Measurements from ENCODE around the gene RB1.

RB1 gene

DNA sequence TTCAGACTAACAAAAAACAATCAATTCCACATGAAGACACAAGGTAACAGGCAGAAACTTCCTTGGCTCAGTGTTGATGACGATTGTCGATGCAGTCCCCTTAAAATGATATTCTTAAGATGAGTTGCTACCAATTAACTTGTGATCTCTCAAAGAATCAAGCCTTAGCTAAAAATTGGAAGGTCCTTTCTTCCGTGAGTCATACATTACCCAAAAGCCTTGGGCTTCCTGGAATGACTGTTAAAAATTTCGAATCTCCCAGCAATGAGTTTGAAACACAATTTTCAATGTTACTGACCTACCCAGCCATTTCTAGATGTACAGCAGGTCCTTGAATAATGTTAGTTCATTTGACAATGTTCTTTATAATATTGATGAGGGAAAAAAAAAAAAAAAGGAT lies 28.0 kb upstream of the RB1 start:
- TF ChIP-seq, protein P1, sequence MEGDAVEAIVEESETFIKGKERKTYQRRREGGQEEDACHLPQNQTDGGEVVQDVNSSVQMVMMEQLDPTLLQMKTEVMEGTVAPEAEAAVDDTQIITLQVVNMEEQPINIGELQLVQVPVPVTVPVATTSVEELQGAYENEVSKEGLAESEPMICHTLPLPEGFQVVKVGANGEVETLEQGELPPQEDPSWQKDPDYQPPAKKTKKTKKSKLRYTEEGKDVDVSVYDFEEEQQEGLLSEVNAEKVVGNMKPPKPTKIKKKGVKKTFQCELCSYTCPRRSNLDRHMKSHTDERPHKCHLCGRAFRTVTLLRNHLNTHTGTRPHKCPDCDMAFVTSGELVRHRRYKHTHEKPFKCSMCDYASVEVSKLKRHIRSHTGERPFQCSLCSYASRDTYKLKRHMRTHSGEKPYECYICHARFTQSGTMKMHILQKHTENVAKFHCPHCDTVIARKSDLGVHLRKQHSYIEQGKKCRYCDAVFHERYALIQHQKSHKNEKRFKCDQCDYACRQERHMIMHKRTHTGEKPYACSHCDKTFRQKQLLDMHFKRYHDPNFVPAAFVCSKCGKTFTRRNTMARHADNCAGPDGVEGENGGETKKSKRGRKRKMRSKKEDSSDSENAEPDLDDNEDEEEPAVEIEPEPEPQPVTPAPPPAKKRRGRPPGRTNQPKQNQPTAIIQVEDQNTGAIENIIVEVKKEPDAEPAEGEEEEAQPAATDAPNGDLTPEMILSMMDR (conservative IDR thresholded peaks at IDR 0.05): no peak
- H3K27ac ChIP-seq: no peak overlapping the region

DNA sequence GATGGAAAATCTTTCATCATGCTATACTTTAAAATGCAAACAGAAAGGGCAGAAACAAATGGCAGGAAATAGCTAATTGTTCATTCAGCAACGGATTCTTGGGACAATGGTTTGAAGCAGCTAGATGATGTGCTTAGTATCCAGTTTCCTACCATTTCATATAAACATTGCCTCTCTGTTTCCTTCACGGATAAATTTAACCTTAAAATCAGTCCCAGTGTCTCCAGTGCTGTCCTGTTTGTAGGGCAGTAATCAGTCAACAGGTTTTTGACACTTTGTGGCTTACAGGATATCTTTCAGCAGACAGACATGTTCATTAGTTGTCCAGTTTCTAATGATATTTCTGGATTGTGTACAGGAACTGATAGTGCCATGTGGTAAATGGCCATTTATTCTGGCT lies 24.7 kb upstream of the RB1 start:
- TF ChIP-seq, protein P1 (conservative IDR thresholded peaks at IDR 0.05): no peak
- no peak overlapping the region for H3K27ac ChIP-seq

DNA sequence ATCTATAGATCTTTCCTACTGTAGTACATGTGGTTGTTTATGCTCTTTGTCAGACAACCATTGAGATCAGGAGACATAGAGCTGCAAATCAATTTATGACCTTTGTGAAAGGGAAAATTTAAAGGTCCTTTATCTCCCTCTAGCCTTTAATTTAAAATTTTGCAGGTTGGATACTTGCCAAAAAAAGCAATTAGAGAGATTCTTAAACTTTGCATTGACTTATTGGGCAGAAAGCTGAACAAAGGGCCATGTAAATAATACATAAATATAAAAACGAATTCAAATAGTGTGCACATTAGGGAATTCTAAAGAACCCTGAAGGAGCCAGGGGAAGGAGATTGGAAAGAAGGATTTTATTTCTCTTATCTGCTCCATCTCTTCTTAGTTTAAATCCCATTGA lies 22.0 kb upstream of the RB1 start:
- H3K27ac ChIP-seq: no peak overlapping the region
- TF ChIP-seq, protein P1 (conservative IDR thresholded peaks at IDR 0.05): no peak

DNA sequence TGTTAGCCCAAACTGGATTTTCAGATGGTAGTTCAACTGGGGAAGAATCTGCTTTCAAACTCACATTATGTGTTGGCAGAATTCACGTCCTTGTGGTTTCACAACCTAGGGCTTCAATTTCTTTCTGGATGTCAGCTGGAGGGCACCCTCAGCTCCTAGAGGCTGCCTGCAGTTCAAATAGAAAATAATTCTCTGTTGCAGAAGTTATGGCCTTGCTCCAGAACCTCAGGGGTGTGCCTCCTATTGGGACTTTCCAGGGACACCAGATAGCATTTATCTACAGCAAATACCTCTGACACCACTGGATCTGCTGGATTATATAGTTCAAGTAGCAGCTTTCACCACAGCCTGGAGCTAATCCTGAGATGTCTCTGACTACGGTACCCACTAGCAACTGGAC lies 11.8 kb upstream of the RB1 start:
- TF ChIP-seq, protein P1 (conservative IDR thresholded peaks at IDR 0.05): no peak
- H3K27ac ChIP-seq: no peak overlapping the region

DNA sequence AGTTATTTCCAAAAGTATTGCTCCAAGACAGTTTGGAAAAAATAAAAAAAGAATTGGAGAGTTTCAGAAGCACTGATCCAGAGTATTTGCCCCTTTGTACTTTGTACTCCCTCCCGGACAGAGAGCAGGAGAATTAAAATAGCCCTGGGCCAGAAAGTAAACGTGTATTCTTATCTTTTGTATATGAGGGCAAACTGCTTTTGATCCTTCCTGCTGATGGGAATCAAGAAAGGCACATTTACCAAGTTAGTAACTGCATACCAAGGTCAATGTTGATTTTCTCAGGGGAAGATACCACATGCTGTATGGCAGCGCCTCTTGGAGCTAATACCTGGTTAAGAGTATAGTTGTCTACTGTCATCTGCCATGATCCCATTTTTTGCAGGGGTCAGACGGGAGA lies 10.9 kb upstream of the RB1 start:
- H3K27ac ChIP-seq: no peak overlapping the region
- TF ChIP-seq, protein P1 (conservative IDR thresholded peaks at IDR 0.05): no peak

DNA sequence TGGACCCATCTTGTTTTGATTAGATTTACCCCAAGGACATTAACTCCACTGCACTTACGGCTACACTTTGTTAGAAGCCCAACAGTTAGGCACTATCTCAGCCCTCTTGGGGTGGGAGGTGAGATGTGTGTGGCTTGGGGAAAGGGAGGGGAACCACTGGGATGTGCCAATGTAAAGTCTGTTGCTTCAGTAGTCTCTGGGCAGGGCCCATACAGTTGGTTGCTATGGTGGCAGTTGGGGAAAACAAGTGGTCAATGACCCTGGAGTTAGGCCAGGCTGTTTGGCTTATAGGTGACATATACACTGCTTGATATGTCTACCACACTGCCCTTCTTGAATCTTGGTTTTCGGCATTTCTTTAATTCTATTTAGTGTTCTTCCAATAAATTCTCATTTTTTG lies 8.9 kb upstream of the RB1 start:
- no peak overlapping the region for H3K27ac ChIP-seq
- TF ChIP-seq, protein P1 (conservative IDR thresholded peaks at IDR 0.05): no peak

DNA sequence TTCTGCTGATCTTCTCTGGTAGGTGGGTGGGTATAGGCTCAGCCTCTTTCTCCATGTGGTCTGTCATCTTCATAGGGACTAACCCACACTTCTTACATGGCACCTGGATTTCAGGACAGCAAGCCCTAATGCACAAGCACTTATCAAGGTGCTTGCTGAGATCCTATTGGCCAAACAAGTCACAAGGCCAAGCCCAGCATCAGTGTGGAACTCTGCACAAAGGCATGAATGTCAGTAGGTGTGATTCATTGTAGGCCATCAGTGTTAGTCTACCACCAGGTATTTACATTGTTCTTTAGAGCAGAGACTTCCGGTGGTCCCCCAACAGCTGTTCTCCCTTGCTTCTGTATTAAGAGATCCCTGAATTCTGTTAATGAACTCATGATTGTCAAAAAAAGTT lies 8.3 kb upstream of the RB1 start:
- TF ChIP-seq, protein P1 (conservative IDR thresholded peaks at IDR 0.05): no peak
- H3K27ac ChIP-seq: no peak overlapping the region

DNA sequence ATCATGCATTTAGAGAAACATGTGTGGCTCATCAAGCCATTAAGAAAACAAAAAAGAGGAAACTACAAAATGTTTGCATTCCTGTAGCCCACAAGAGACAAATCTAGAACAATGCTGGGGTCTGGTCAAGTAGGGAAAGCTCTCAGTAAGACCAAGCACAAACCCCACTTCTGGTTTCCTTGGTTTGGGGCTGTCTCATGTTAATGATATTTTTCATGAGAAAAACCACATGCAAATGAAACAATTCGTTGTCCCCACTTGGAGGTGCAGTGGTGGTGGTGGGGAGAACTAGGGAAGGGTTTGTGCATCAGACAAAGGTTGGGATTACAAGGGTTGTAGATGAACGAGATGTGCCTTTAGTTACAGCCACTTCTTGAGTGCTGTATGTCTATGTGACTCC lies 7.0 kb upstream of the RB1 start:
- TF ChIP-seq, protein P1 (conservative IDR thresholded peaks at IDR 0.05): no peak
- H3K27ac ChIP-seq: no peak overlapping the region

Measured in VCaP (cell line).